Esophagus squamous epithelium (tissue), 5 donors: ENCODE data around the gene HCAR2. TPM values are rescaled to one million over a fixed set of nuclear protein-coding genes. Genes with fewer than 3 reads are reported as not detected.

Experiments used
- DNase-seq: peaks from one replicate; lab custom pipeline; 2025; lab: John Stamatoyannopoulos, UW
- H3K27ac ChIP-seq, 4 donors: fragments of 200-600 bp; sonication (generic); one replicate each; pipeline ENCODE4 v1.5.1; 2016 to 2019; ENCODE audit warnings: mild to moderate bottlenecking in 1 of 4
- H3K27me3 ChIP-seq, 4 donors: fragments of 200-600 bp; sonication (generic); 1 replicate in 3 of 4; 2 replicates in 1 of 4; pipeline versions ENCODE4 v1.5.1 to v1.6.0; 2017 to 2021; ENCODE audit warnings: antibody characterized with exemption in 1 of 4
- H3K36me3 ChIP-seq, 3 donors: fragments of 200-600 bp; sonication (generic); one replicate each; pipeline ENCODE4 v1.5.1; 2016 to 2019
- H3K4me1 ChIP-seq, 3 donors: fragments of 200-600 bp; sonication (generic); one replicate each; pipeline ENCODE4 v1.5.1; 2017 to 2019
- H3K4me3 ChIP-seq, 4 donors: fragments of 200-600 bp; sonication (generic); 1 replicate in 3 of 4; 2 replicates in 1 of 4; pipeline ENCODE4 v1.5.1; 2016 to 2019; ENCODE audit warnings: mild to moderate bottlenecking in 2 of 4, moderate library complexity in 1 of 4
- H3K9me3 ChIP-seq, 3 donors: fragments of 200-600 bp; sonication (generic); one replicate each; pipeline ENCODE4 v1.5.1; 2016 to 2019
- POLR2A ChIP-seq, 4 donors: fragments of 450-650 bp; IDR thresholded peaks; one replicate each; pipeline ENCODE4 v1.6.1; 2017; ENCODE audit warnings: antibody characterized with exemption in 4 of 4, mild to moderate bottlenecking in 4 of 4, moderate library complexity in 3 of 4
- WGBS, 2 donors: methylation state at CpG; one replicate each; pipeline ENCODE4 v1.1.5; 2018; 5-methylcytosine and 5-hydroxymethylcytosine counted together
- intact Hi-C: fragments of 100-400 bp; cut with DNase I; formaldehyde crosslinking; loops from one replicate; pipeline ENCODE4 v1.15.0; 2022
- total RNA-seq, 4 donors: library from RNA; depleted of rRNA; stranded (reverse); fragments of >200 nt; gene quantifications; one replicate each; pipeline ENCODE4 v1.1.0, GENCODE V29; 2016
- TF ChIP-seq, protein P1 (sequence below), 6 experiments: fragments of 450-650 bp in 4 of 6; fragments of 200-600 bp in 2 of 6; sonication (generic) in 2 of 6; IDR thresholded peaks; one replicate each; pipeline ENCODE4 v1.5.1; 2016 to 2019; ENCODE audit warnings: antibody characterized with exemption in 6 of 6, mild to moderate bottlenecking in 4 of 6, moderate library complexity in 4 of 6
- donor health status: DM: yes; HTN: yes; CAD: no.

HCAR2 gene
- total RNA-seq, 4 donors from 2014 or later = 12.0 to 24.1 (median 17.7) TPM

DNA sequence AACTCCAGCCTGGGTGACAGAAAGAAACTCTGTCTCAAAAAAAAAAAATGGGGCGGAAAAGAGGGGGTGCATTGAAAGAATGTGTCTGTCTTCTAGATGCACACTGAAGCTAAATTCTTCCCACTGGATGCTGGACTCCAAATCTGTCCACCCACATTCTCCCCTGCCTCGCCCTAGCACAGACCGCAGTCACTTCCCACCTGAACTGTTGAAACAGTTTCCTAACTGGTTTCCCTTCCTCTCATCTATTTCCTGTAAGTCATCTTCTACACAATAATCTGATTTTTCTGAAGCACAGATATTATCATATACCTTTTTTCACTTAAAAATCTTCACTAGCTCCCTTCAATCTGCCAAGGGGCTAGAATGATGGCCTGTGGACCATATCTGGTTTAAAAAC, 29.0 kb upstream of the HCAR2 start:
- TF ChIP-seq POLR2A (IDR thresholded peaks at IDR 0.05) = no peak
- TF ChIP-seq, protein P1, sequence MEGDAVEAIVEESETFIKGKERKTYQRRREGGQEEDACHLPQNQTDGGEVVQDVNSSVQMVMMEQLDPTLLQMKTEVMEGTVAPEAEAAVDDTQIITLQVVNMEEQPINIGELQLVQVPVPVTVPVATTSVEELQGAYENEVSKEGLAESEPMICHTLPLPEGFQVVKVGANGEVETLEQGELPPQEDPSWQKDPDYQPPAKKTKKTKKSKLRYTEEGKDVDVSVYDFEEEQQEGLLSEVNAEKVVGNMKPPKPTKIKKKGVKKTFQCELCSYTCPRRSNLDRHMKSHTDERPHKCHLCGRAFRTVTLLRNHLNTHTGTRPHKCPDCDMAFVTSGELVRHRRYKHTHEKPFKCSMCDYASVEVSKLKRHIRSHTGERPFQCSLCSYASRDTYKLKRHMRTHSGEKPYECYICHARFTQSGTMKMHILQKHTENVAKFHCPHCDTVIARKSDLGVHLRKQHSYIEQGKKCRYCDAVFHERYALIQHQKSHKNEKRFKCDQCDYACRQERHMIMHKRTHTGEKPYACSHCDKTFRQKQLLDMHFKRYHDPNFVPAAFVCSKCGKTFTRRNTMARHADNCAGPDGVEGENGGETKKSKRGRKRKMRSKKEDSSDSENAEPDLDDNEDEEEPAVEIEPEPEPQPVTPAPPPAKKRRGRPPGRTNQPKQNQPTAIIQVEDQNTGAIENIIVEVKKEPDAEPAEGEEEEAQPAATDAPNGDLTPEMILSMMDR (IDR thresholded peaks at IDR 0.05) = no peak
- peaks cover 0 to 27% (median 0%) of the 10 kb centered on the region in 3 donors for H3K4me1 ChIP-seq
- DNase-seq = no peak
- H3K27ac ChIP-seq = peak overlapping the region in 2 of 4 donors; percentile 26 to 65
- 62 to 67% methylated on average over 3 of the region's 3 CpGs for WGBS, 2 donors
- no peak overlapping the region for H3K4me3 ChIP-seq
- no peaks in the 10 kb centered on the region for H3K36me3 ChIP-seq
- H3K9me3 ChIP-seq = no peaks in the 10 kb centered on the region
- peaks cover 0 to 4% (median 0%) of the 10 kb centered on the region in 4 donors for H3K27me3 ChIP-seq
- intact Hi-C loops = no loop called here

GRCh38 chr12:122730215-122731014, 27.3 kb upstream of the HCAR2 start, which contains the start of gene HCAR1:
HCAR1 (minus strand) TSS chr12:122730844; CDS start chr12:122730339, 505 bp downstream.
- no peak for DNase-seq
- intact Hi-C loops = no loop called here
- Histone ChIP-seq H3K9me3 (no peaks in the 10 kb centered on the region), H3K4me3 (peak within 1 kb of the TSS in 2 of 4 donors; percentile 9 to 24), H3K27me3 (peaks cover 0 to 4% (median 0%) of the 10 kb centered on the region in 4 donors), H3K4me1 (peaks cover 0 to 37% (median 4%) of the 10 kb centered on the region in 3 donors), H3K27ac (no peak within 1 kb of the TSS), H3K36me3 (no peaks in the 10 kb centered on the region)
- 69 to 77% methylated on average over 20 to 26 of the region's 32 CpGs for WGBS, 2 donors
- TF ChIP-seq, protein P1 (IDR thresholded peaks at IDR 0.05) = no peak
- TF ChIP-seq POLR2A (IDR thresholded peaks at IDR 0.05) = no peak

DNA sequence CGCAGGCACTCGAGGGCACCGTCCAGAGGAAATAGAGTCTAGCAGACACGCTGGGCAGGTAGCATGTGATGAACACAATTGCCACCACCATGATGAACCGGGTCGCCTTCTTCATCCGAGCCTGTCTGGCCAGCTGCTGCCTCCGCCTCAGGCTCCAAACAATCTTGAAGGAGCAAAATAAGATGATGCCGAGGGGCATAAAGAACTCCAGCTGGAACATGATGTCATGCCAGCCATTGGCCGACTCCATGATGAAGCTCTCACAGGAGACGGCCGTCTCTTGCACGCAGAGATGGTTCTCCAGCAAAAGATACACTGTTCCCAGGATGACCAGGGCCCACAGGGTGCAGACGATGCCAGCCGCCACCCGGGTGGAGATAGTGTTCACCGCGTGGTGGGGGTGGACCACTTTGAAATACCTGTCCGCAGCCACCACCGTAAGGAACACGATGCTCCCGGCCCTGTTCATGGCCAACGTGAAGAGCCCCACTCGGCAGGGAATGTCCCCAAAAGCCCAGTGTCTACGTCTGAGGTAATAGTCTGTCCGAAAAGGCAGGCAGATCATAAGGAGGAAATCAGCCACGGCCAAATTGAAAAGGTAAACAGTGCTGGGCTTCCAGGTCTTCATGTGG, 26.5 kb upstream of the HCAR2 start:
- Histone ChIP-seq H3K9me3 (no peaks in the 10 kb centered on the region), H3K4me3 (no peak overlapping the region), H3K36me3 (no peaks in the 10 kb centered on the region), H3K27ac (no peak overlapping the region), H3K4me1 (peaks cover 0 to 43% (median 4%) of the 10 kb centered on the region in 3 donors), H3K27me3 (peaks cover 0 to 4% (median 0%) of the 10 kb centered on the region in 4 donors)
- WGBS, 2 donors = 92 to 93% methylated on average over 10 to 18 of the region's 27 CpGs
- no peak for TF ChIP-seq POLR2A (IDR thresholded peaks at IDR 0.05)
- TF ChIP-seq, protein P1 (IDR thresholded peaks at IDR 0.05) = no peak
- intact Hi-C loops = no loop called here
- no peak for DNase-seq

DNA sequence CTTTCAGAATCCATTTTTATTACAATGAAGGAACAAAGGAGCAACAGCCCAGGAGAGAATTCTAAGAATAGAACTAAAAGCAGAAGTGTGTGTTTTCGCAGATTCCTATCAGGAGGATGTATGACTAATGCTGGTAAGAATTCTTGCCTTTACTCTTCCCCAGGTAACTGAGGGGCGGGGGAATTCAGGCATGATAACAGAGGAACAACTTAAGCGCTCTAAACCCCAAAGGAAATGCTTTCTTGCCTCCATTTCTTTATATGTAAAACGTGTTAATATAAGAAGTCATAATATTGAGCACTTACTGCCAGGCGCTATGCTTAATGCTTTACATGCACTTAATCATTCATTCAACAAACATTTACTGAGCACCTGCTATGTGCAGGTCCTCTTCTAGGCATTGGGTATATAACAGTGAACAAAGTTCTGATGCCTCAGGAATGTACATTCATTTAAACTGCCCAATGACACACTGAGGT, 23.0 kb upstream of the HCAR2 start:
- peaks cover 4 to 33% (median 5%) of the 10 kb centered on the region in 3 donors for H3K4me1 ChIP-seq
- H3K9me3 ChIP-seq = no peaks in the 10 kb centered on the region
- WGBS, 2 donors = 20 to 21% methylated on average over 5 of the region's 5 CpGs
- H3K27me3 ChIP-seq = peaks cover 0 to 4% (median 0%) of the 10 kb centered on the region in 4 donors
- no peak for DNase-seq
- TF ChIP-seq, protein P1 (IDR thresholded peaks at IDR 0.05) = no peak
- no peak for TF ChIP-seq POLR2A (IDR thresholded peaks at IDR 0.05)
- H3K27ac ChIP-seq = peak overlapping the region in 3 of 4 donors; percentile 2 to 26 (median 10)
- intact Hi-C loops = no loop called here
- no peak overlapping the region for H3K4me3 ChIP-seq
- no peaks in the 10 kb centered on the region for H3K36me3 ChIP-seq
